ENCODE data around the gene ANKRD22.
A peak's percentile ranks its signal among the peaks of the same experiment; 100 is the strongest.

Gene ANKRD22

DNA sequence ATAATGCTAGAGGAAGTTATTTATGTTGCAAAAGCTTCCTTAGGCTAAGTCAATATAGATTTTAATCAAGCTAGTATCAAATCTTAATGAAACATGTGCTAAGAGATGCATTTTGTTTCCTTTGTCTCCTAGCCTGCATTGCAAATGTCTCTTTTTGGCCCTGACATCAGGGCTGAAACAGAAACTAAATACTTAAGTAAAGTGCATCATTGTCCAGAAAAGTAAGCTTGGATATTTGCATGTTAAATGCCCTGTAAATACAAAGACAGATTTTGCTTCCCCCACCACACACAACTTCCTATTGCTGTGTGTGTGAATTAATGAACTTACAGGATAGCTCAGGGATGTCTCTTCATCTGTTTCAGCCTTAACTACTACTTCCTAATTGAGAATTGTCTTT lies 18.4 kb upstream of the ANKRD22 start:
- Histone ChIP-seq H3K9me3 (replicated peaks; ENCODE audit: insufficient read depth, low read length) (no peaks in the 10 kb centered on the region), H3F3A (ENCODE audit: insufficient read depth, low read length) (no peaks in the 10 kb centered on the region), H3K36me3 (replicated peaks; ENCODE audit: insufficient read depth, low read length) (no peaks in the 10 kb centered on the region), H3K4me2 (ENCODE audit: low read depth, low read length) (peak overlapping the region; percentile 23), H3K4me3 (ENCODE audit: low read length) (no peak overlapping the region), H2AFZ (ENCODE audit: low read length) (peak overlapping the region; percentile 49; the same call in 1 of the 2 replicates), H4K20me1 (ENCODE audit: insufficient read depth, low read length) (no peaks in the 10 kb centered on the region), H3K9ac (ENCODE audit: low read length) (no peak overlapping the region), H3K27me3 (replicated peaks; ENCODE audit: insufficient read depth, low read length) (no peaks in the 10 kb centered on the region), H3K9me2 (replicated peaks; ENCODE audit: insufficient read depth, low read length) (no peaks in the 10 kb centered on the region), H3K27ac (ENCODE audit: low read length) (no peak overlapping the region), H3K4me1 (ENCODE audit: low read length) (peaks cover 8% of the 10 kb centered on the region), H3K79me2 (ENCODE audit: low read length) (no peaks in the 10 kb centered on the region)
- no peak for TF ChIP-seq EZH2phosphoT487 (IDR thresholded peaks at IDR 0.05; ENCODE audit: low read length)
- no peak for TF ChIP-seq EZH2 (optimal IDR thresholded peaks at IDR 0.05; ENCODE audit: low read depth, low read length)
- TF ChIP-seq, protein P1, sequence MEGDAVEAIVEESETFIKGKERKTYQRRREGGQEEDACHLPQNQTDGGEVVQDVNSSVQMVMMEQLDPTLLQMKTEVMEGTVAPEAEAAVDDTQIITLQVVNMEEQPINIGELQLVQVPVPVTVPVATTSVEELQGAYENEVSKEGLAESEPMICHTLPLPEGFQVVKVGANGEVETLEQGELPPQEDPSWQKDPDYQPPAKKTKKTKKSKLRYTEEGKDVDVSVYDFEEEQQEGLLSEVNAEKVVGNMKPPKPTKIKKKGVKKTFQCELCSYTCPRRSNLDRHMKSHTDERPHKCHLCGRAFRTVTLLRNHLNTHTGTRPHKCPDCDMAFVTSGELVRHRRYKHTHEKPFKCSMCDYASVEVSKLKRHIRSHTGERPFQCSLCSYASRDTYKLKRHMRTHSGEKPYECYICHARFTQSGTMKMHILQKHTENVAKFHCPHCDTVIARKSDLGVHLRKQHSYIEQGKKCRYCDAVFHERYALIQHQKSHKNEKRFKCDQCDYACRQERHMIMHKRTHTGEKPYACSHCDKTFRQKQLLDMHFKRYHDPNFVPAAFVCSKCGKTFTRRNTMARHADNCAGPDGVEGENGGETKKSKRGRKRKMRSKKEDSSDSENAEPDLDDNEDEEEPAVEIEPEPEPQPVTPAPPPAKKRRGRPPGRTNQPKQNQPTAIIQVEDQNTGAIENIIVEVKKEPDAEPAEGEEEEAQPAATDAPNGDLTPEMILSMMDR (IDR thresholded peaks at IDR 0.05; ENCODE audit: low read length): no peak
- peak; percentile 45 for DNase-seq

DNA sequence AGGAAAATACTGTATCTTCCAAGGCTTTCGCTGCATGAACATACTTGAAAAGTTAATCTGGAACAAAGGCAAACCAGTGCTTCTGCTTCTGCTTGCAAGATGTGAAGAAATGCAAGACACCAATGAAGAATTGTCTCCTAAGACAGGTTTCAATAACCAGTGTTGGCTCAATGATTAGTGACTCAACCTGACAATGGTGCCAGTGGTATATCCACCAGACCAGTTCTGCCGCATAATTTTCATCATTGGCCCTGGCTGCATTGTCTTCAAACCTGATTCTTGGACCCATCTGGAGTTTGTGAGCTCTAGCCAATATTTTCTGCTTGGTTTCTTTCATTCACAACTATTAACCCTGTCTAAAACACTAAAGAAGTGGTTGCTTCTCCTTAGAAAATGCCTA lies 14.8 kb upstream of the ANKRD22 start:
- TF ChIP-seq, protein P1 (IDR thresholded peaks at IDR 0.05; ENCODE audit: low read length): no peak
- TF ChIP-seq EZH2 (optimal IDR thresholded peaks at IDR 0.05; ENCODE audit: low read depth, low read length) (no peak), EZH2phosphoT487 (IDR thresholded peaks at IDR 0.05; ENCODE audit: low read length) (no peak)
- no peaks in the 10 kb centered on the region for H3K79me2 ChIP-seq (ENCODE audit: low read length)
- no peaks in the 10 kb centered on the region for H3K27me3 ChIP-seq (replicated peaks; ENCODE audit: insufficient read depth, low read length)
- H3K9me3 ChIP-seq (replicated peaks; ENCODE audit: insufficient read depth, low read length): no peaks in the 10 kb centered on the region
- no peaks in the 10 kb centered on the region for H4K20me1 ChIP-seq (ENCODE audit: insufficient read depth, low read length)
- no peak for DNase-seq
- no peak overlapping the region for H3K9ac ChIP-seq (ENCODE audit: low read length)
- H3K4me1 ChIP-seq (ENCODE audit: low read length): peaks cover 8% of the 10 kb centered on the region
- no peak overlapping the region for H3K27ac ChIP-seq (ENCODE audit: low read length)
- no peak overlapping the region for H3K4me2 ChIP-seq (ENCODE audit: low read depth, low read length)
- no peaks in the 10 kb centered on the region for H3K9me2 ChIP-seq (replicated peaks; ENCODE audit: insufficient read depth, low read length)
- H2AFZ ChIP-seq (ENCODE audit: low read length): no peak overlapping the region
- no peak overlapping the region for H3K4me3 ChIP-seq (ENCODE audit: low read length)
- H3K36me3 ChIP-seq (replicated peaks; ENCODE audit: insufficient read depth, low read length): no peaks in the 10 kb centered on the region
- no peaks in the 10 kb centered on the region for H3F3A ChIP-seq (ENCODE audit: insufficient read depth, low read length)

DNA sequence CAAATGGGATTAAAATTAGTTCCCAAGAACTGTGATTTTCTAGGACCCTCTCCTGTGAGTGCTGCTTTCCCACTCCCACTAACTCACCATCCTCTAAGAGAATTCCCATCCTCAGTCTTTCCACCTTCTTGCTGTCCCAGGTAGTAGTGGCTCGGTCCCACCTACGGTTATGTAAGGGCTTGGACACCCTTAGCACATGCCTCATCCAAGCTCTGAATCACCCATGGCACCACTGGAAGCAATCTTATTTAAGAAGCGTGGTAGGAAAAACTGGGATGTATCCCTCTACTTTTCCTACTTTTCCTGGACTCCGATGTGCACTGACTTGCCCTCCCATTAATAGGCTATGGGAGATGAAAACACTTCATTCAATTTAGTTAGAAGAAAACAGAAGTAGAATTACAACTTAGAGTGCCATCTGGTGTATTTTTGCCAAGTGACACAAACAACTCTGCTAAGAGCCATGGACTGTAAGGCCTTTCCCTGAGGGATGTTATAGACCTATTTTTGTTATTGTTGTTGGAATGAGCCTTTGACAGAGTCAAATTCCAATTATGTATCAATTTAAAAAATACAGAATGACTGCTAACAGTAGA lies 13.7 kb upstream of the ANKRD22 start:
- H3K4me2 ChIP-seq (ENCODE audit: low read depth, low read length): no peak overlapping the region
- H3K9ac ChIP-seq (ENCODE audit: low read length): no peak overlapping the region
- no peak overlapping the region for H3K27ac ChIP-seq (ENCODE audit: low read length)
- no peaks in the 10 kb centered on the region for H4K20me1 ChIP-seq (ENCODE audit: insufficient read depth, low read length)
- no peak overlapping the region for H2AFZ ChIP-seq (ENCODE audit: low read length)
- H3K79me2 ChIP-seq (ENCODE audit: low read length): no peaks in the 10 kb centered on the region
- H3K36me3 ChIP-seq (replicated peaks; ENCODE audit: insufficient read depth, low read length): no peaks in the 10 kb centered on the region
- no peak for DNase-seq
- no peaks in the 10 kb centered on the region for H3K27me3 ChIP-seq (replicated peaks; ENCODE audit: insufficient read depth, low read length)
- H3K9me3 ChIP-seq (replicated peaks; ENCODE audit: insufficient read depth, low read length): no peaks in the 10 kb centered on the region
- TF ChIP-seq, protein P1 (IDR thresholded peaks at IDR 0.05; ENCODE audit: low read length): no peak
- TF ChIP-seq EZH2 (optimal IDR thresholded peaks at IDR 0.05; ENCODE audit: low read depth, low read length) (no peak), EZH2phosphoT487 (IDR thresholded peaks at IDR 0.05; ENCODE audit: low read length) (no peak)
- no peak overlapping the region for H3K4me3 ChIP-seq (ENCODE audit: low read length)
- H3K9me2 ChIP-seq (replicated peaks; ENCODE audit: insufficient read depth, low read length): no peaks in the 10 kb centered on the region
- no peaks in the 10 kb centered on the region for H3F3A ChIP-seq (ENCODE audit: insufficient read depth, low read length)
- peaks cover 5% of the 10 kb centered on the region for H3K4me1 ChIP-seq (ENCODE audit: low read length)
